HG02610 (cell line): ENCODE measurements around the gene CDH16.
"Not testable (repeated sequence)": the region's sequence is repeated elsewhere in the genome, so short reads cannot be mapped to it uniquely, and the experiment has no call there.

ENCODE experiments used
- ATAC-seq: cut with Tn5 transposase; IDR thresholded peaks from one replicate; pipeline ENCODE4 v1.9.1; 2021; ENCODE audit warnings: mild to moderate bottlenecking, moderate library complexity; ENCODE audit not compliant: unreplicated experiment

Gene CDH16, protein sequence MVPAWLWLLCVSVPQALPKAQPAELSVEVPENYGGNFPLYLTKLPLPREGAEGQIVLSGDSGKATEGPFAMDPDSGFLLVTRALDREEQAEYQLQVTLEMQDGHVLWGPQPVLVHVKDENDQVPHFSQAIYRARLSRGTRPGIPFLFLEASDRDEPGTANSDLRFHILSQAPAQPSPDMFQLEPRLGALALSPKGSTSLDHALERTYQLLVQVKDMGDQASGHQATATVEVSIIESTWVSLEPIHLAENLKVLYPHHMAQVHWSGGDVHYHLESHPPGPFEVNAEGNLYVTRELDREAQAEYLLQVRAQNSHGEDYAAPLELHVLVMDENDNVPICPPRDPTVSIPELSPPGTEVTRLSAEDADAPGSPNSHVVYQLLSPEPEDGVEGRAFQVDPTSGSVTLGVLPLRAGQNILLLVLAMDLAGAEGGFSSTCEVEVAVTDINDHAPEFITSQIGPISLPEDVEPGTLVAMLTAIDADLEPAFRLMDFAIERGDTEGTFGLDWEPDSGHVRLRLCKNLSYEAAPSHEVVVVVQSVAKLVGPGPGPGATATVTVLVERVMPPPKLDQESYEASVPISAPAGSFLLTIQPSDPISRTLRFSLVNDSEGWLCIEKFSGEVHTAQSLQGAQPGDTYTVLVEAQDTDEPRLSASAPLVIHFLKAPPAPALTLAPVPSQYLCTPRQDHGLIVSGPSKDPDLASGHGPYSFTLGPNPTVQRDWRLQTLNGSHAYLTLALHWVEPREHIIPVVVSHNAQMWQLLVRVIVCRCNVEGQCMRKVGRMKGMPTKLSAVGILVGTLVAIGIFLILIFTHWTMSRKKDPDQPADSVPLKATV

DNA sequence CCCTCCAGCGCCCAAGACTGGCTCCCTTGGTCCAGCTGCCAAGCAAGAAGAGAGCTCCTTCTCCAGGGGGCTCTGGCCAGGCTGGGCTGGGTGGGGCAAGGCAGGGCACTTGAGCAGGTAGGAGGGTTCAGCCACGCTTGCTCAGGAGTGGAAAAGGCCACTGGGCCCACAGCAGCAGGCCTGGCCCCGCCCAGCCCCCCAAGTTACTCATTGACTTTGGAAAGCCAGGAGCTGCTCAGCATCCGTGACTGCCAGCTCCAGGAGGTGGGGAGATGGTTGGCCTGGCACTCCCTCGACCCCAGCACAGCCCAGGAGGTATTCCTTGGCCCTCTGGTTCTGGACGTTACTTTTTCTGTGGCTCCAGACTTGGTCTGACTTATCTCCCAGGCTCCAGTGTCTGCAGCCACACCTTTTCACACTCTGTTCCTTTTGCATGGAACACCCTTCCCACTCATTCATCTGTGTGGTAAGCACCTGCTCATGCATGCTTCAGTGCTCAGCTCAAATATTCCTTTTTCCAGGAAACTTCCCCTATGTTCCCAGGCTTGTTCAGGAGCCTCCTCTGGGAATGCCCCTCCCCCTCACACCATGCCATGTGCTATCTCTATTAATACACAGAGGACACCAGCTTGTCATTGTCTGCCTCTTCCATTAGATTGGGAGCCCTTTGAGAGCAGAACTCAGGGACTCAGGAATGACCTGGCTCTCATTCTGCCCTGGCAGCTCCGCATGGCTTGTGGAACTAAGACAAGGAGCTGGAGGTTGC lies at the start of gene CDH16:
Gene CDH16 (minus strand): TSS at position 83 of the 766 bp plus-strand sequence. CDS start 820 bp downstream, outside the sequence.
- ATAC-seq, result no peak

DNA sequence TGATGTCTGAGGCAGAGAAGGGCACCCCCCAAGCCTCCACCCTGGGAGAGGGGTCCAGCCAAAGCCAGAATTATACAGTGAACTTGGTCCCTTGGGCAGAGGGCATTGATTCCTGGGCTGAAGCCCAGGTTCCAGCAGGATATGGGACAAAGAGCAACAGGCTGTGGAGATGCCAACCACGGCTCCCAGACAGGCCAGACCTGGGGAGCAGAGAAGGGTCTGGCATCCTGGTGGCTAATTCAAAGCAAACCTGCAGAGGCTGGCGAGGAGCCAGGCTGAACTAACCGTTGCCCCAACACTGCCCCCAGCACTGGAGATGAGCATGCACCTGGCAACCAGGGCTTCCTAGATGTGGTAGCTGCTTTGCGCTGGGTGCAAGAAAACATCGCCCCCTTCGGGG lies 45.4 kb upstream of the CDH16 start:
- ATAC-seq, result no peak

DNA sequence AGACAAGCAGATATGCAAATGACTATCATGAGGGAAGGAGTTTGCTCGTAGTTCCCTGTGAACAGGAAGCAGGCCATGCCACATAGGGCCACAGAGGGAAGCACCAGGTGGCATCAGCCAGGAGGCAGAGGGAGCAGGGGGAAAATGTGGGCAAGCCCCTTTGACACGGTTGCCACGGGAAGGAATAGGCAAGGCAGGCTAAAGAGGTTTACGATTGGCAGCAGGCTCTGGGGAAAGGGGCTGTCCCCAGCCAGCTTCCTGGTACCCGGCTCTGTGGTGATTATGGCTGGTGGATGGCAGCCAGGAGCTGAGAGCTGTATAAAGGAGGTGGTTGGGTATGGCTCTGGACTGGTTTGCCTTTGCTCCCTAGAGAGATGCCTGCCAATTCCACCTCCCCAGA lies 43.2 kb upstream of the CDH16 start:
- no peak for ATAC-seq

DNA sequence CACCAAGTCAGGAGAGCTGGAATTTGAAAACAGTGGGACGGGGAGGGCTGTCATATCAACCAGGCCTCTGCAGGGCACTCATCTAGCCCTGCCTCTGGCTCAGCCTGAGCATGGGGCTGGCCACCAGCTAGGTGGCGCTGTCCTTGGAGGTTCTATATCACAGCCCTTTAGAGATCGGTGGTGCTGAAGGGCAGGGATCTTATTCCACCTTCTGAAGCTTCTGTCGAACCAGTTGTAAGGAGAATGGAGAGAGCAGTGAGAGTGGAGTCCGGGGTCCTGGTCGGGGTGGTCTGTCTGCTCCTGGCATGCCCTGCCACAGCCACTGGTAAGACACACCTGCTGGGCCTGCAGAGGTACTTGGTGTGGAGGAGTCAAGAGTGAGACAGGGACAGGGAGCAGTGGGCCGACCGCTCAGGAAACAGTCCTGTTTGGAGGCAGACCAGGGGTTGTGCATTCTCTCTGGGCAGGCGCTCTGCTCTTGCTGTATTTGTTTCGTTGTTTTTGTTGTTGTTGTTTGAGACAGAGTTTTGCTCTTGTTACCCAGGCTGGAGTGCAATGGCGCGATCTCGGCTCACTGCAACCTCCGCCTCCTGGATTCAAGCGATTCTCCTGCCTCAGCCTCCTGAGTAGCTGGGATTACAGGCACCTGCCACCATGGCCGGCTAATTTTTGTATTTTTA lies 42.5 kb upstream of the CDH16 start, which contains the start of gene CES3:
Gene CES3 (plus strand): TSS at position 202 of the 680 bp plus-strand sequence. CDS start 42 bp downstream, at position 244.
- ATAC-seq, result no peak

DNA sequence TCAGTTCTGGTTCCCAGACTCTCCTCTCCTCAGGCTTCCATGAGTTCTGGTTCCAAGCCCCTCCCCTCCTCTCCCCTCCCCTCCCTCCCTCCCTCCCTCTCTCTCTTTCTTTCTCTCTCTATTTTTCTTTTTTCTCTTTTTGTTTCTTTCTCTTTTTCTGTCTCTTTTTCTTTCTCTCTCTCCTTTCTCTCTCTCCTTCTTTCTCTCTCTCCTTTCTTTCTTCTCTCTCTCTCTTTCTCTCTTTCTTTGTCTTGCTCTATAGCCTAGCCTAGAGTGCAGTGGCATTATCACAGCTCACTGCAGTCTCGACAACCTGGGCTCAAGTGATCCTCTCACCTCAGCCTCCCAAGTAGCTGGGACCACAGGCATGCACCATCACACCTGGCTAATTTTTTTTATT lies 41.6 kb upstream of the CDH16 start:
- ATAC-seq, result no peak

DNA sequence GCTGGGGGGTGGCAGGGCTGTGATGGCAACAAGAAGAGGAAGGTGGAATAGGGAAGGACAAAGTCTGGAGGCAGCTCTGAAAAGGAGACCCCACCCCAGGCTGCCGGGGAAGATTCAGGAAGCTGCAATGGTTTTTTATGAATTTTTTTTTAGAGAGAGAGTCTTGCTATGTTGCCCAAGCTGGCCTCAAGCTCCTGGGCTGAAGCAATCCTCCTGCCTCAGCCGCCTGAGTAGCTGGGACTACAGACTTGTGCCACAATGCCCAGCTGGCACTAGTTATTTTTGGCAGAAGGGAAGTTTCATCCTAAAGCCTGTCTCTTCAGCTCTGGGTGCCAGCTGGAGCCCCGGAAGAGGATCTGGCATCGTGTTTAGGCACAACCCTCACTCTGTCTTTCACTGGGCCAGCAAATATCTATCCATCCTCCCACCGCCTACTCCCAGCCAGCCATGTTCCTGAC lies 41.0 kb upstream of the CDH16 start:
- no peak for ATAC-seq

DNA sequence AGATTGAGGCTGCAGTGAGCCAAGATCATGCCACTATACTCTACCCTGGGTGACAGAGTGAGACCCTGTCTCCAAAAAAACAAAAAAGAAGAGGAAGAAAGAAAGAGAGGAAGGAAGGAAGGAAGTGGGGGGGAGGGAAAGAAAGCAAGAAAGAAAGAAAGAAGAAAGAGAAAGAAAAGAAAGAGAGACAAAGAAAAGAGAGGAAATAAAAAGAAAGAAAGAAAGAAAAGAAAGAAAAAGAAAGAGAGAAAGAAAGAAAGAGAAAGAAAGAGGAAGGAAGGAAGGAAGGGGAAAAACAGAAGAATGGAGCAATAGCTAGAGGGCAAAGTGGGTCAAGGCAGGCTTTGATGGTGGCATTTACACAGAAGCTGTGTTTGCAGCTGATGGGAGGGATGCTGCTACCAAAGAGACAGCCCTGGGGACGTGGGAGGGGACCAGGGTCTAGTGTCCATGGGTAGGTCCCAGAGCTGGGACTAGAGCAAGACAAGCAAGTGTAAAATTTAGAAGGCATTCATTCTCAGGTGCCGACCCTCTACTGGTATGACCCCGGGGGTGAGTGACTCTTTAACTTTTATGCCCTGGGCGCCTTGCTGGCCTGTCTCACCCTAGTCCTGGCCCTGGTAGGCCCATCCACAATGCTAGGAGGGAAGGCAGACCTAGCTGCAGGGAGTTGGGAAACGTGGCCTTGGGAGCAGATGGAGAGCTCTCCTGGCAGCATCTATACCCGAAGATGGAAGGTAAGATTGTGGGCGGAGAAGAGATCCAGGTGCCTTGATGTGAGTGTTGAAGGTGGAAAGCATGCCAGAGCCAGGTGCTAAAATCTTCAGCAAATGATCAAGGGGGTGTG lies 40.4 kb upstream of the CDH16 start:
- ATAC-seq, result no peak

DNA sequence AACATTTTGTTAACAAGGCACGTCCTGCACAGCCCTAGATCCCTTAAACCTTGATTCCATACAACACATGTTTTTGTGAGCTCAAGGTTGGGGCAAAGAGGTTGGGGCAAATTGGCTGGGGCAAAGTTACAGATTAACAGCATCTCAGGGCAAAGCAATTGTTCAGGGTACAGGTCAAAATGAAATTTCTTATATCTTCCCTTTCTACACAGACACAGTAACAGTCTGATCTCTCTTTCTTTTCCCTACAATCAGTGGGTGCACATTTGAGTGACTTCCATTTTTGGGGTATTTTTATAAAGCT lies 37.4 kb upstream of the CDH16 start:
- ATAC-seq, result not testable (repeated sequence)

DNA sequence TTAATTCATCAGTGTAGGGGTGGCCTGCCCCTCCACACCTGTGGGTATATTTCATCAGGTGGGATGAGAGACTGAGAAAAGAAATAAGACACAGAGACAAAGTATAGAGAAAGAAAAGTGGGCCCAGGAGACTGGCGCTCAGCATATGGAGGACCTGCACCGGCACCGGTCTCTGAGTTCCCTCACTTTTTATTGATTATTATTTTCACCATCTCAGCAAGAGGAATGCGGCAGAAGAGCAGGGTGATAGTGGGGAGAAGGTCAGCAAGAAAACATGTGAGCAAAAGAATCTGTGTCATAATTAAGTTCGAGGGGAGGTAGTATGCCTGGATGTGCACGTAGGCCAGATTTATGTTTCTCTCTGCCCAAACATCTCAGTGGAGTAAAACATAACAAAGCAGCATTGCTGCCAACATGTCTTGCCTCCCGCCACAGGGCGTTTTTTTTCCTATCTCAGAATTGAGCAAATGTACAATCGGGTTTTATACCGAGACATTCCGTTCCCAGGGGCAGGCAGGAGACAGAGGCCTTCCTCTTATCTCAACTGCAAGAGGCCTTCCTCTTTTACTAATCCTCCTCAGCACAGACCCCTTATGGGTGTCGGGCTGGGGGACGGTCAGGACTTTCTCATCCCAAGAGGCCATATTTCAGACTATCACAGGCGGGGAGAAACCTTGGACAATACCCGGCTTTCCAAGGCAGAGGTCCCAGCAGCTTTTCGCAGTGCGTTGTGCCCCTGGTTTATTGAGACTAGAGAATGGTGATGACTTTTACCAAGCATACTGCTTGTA lies 36.9 kb upstream of the CDH16 start:
- ATAC-seq, result not testable (repeated sequence)

DNA sequence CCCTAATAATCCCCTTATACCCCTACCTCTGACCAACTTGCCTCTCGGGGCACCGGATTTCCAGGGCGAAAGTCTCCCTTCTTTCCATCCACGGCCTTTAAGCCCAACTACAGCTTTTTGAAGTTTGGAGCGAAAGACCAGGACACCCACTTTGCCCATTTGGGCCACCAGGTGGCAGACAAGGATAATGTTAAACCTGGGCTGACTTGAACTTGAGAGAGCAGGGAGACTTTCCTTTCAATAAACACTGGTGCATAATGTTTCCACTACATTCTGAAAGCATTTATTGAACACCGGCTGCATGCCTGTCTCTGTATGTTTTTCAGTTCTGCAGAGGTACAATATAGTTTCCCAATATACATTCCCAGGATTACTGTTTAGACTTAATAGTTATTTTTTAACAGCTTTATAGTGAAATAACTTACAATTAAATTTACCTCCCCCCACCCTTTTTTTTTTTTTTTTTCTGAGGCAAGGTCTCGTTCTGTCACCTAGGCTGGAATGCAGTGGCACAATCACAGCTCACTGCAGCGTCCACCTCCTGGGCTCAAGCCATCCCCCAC lies 35.5 kb upstream of the CDH16 start:
- no peak for ATAC-seq

DNA sequence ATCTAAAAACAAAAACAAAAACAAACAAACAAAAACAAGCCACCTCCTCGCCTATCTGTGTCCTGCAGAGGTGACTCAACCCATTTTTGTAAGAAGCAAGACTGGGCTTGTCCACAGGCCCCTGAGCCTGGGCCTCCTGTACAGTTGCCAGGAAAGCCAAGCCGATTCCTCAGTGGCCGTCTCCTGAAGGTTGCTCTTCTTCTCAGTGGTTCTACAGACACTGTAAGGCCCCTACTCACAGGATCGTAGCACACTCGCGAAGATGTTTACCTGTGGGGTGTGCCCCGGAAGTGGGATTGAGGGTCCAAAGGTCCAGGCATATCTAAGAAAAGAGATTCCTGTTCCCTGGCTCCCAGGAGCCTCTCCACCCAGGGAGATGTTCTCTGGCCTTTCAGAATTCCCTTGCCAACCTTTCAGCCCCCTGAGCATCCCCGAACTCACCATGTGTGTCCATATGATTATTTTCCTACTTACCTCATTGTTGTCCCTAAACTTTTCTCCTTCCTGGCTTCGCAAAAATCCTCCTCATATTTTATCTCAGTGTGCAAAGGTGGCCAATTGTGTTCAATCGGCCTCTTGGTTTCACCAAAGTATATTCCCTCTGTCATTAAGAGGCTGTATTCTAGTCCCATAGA lies 34.9 kb upstream of the CDH16 start:
- no peak for ATAC-seq

DNA sequence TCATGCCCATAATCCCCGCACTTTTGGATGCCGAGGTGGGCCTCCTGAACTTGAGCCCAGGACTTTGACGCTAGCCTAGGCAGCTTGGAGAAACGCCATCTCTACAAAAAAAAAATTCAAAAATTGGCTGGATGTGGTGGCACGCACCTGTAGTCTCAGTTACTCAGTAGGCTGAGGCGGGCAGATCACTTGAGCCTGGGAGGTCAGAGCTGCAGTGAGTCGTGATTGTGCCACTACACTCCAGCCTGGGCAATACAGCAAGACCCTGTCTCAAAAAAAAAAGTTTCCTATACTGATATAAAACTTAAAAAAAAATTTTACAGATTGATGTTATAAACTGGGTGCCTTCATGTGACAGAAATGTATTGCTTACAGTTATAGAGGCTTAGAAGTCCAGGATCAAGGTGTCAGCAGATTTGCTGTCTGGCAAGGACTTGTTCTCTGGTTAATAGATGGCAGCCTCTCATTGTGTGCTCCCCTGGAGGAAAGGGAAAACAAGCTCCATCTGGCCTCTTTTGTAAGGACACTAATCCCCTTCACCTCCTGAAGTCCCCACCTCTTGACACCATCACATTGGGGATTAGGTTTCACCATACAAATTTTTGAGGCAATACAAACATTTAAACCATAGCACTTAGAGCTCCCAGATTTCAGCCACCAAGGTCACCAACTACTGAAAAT lies 33.9 kb upstream of the CDH16 start:
- no peak for ATAC-seq

DNA sequence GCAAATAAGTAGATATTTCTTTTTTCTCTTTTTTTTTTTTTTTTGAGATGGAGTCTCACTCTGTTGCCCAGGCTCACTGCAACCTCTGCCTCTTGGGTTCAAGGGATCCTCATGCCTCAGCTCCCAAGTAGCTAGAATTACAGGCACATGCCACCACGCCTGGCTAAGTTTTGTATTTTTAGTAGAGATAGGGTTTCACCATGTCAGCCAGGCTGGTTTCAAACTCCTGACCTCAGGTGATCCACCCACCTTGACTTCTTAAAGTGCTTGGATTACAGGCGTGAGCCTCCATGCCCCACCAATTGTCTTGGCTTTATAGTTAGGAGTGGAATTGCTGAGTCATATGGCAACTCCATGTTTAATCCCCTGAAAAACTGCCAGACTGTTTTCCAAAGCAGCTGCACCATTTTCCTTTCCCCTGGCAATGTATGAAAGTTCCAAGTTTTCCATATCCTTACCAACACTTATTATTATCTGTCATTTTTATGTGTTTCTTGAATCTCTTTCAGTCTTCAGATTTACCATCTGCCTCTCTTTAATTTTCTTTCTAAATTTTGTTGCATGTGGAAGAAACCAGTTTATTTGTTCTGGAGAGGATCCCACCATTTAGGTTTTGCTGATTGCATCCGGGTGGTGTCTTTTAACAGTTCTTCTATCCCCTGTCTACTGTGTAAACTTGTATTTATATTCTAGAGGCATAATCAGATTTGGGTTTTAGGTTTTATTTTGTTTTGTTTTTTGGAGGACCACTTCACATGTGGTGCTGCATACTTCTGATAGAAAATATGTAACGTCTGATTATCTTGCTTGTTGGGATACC lies 32.5 kb upstream of the CDH16 start:
- ATAC-seq, result no peak

DNA sequence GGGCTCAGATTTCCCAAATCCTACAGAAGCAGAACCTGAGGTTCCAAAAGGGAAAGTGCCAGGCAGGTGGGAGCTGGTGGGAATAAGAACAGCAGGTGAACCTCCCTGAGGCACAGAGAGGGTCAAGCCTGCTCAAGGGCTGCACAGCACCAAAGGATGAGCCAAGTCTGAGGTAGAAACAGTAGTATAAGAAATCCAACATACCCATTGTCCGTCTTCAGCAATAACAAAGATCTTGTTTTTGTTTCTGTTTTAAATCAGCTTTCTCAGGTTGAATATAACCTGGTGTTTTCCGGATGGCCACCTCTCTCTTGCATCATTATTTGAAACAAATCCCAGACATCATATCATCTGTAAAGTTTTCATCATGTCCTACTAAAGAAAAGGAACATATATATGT lies 31.8 kb upstream of the CDH16 start:
- ATAC-seq, result no peak

DNA sequence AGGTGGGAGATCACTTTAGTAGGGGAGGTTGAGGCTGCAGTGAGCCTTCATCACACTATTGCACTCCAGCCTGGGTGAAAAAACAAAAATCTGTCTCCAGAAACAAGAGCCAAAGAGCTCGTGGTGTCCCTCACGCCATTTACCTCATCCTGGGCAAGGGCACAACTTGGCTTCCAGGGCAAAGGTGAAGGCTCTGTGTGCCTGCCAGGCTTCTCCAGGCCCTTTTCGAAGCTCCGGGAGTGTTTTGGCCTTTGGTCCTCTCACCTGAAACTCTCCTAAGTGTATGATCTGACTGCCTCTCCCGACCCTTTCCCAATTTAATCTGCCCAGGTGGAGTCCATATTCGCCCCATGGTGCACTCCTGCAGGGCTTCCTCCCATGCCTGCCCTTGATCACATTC lies 30.8 kb upstream of the CDH16 start:
- no peak for ATAC-seq

DNA sequence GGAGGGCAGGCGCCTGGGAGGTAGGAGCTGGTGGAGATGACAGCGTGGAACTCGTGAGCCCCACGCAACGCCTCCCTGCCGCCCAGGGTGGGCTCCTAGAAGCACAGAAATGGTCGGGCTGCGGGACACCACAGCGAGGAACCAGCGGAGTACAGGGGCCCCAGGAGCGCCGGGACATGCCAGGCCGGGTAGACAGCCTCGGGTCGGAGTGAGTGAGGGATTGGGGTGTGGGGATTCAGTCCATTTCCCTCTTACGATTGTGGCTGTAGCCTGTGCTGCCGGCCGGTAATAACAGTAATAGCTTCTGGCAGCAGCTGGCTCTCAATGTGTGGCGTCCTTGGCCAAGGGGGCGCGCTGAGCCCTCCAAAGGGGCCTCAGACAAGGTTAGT lies 30.1 kb upstream of the CDH16 start:
- ATAC-seq, result no peak
